Measurements from ENCODE around the gene MCEMP1.

DNA sequence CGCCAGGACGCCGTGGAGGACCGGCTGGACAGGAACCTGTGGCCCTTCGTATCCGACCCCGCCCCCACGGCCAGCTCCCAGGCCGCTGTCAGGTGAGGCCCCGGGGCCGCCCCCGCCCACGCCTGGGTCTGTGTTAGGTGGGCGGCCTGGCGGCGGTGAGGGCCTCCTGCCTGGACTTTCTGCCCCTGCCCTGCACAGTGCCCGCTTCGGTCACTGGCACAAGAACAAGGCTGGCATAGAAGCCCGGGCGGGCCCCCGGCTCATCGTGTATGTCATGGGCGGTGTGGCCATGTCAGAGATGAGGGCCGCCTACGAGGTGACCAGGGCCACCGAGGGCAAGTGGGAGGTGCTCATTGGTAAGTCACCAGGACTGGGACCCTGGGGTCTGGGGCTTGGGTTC lies 29.7 kb upstream of the MCEMP1 start:
- TF ChIP-seq POLR2A (IDR thresholded peaks at IDR 0.05) (no peak), CTCF (IDR thresholded peaks at IDR 0.05) (no peak)
